Measurements from ENCODE around the gene KRTAP2-1.

GRCh38 chr17:41013181-41013580 is 33.9 kb downstream of the KRTAP2-1 start:
- TF ChIP-seq, protein P1, sequence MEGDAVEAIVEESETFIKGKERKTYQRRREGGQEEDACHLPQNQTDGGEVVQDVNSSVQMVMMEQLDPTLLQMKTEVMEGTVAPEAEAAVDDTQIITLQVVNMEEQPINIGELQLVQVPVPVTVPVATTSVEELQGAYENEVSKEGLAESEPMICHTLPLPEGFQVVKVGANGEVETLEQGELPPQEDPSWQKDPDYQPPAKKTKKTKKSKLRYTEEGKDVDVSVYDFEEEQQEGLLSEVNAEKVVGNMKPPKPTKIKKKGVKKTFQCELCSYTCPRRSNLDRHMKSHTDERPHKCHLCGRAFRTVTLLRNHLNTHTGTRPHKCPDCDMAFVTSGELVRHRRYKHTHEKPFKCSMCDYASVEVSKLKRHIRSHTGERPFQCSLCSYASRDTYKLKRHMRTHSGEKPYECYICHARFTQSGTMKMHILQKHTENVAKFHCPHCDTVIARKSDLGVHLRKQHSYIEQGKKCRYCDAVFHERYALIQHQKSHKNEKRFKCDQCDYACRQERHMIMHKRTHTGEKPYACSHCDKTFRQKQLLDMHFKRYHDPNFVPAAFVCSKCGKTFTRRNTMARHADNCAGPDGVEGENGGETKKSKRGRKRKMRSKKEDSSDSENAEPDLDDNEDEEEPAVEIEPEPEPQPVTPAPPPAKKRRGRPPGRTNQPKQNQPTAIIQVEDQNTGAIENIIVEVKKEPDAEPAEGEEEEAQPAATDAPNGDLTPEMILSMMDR (IDR thresholded peaks at IDR 0.05), result no peak
- no peak for TF ChIP-seq POLR2A (IDR thresholded peaks at IDR 0.05)

All from ovary (tissue), 3 donors.